ENCODE data around the gene CALML5.

CALML5 gene

GRCh38 chr10:5467634-5468255 is 31.6 kb downstream of the CALML5 start (continued):
- no peak for TF ChIP-seq ZNF48 (tag by site-specific recombination; IDR thresholded peaks at IDR 0.05)
- TF ChIP-seq ZNF221 (tag by site-specific recombination; IDR thresholded peaks at IDR 0.05; ENCODE audit: borderline replicate concordance): no peak
- no peak for TF ChIP-seq ZFP69B (tag by site-specific recombination; IDR thresholded peaks at IDR 0.05)
- TF ChIP-seq ZNF707 (tag by site-specific recombination; IDR thresholded peaks at IDR 0.05): no peak
- TF ChIP-seq ZBTB49 (tag by site-specific recombination; IDR thresholded peaks at IDR 0.05; ENCODE audit: low read depth): no peak
- no peak for TF ChIP-seq ZNF169 (tag by site-specific recombination; IDR thresholded peaks at IDR 0.05)
- no peak for TF ChIP-seq FEZF1 (tag by site-specific recombination; IDR thresholded peaks at IDR 0.05)
- no peak for TF ChIP-seq ZNF585B (tag by site-specific recombination; IDR thresholded peaks at IDR 0.05)

- CTCF ChIA-PET: interaction anchor here (0.6 to 0.9 kb wide), 3 partner anchors 25 to 156 kb away, joined by 3 to 5 read pairs (median 4); no protein-coding TSS in a partner anchor
- TF ChIP-seq ZBTB17 (tag by site-specific recombination; IDR thresholded peaks at IDR 0.05): no peak
- no peak for TF ChIP-seq ZNF548 (tag by site-specific recombination; IDR thresholded peaks at IDR 0.05)
- no peak for TF ChIP-seq ZNF561 (tag by site-specific recombination; IDR thresholded peaks at IDR 0.05; ENCODE audit: borderline replicate concordance)
- no peak for TF ChIP-seq ZNF362 (tag by site-specific recombination; IDR thresholded peaks at IDR 0.05)
- no peak for TF ChIP-seq ZNF121 (tag by site-specific recombination; IDR thresholded peaks at IDR 0.05)
- TF ChIP-seq ZBTB44 (tag by site-specific recombination; IDR thresholded peaks at IDR 0.05): no peak
- TF ChIP-seq ZNF311 (tag by site-specific recombination; IDR thresholded peaks at IDR 0.05; ENCODE audit: borderline replicate concordance): no peak
- TF ChIP-seq ZNF785 (tag by site-specific recombination; IDR thresholded peaks at IDR 0.05): no peak
- no peak for TF ChIP-seq ZNF280D (tag by site-specific recombination; IDR thresholded peaks at IDR 0.05)
- no peak for TF ChIP-seq ZNF555 (tag by site-specific recombination; conservative IDR thresholded peaks at IDR 0.05)
- no peak for TF ChIP-seq ZNF449 (tag by site-specific recombination; IDR thresholded peaks at IDR 0.05)
- TF ChIP-seq YY2 (tag by site-specific recombination; IDR thresholded peaks at IDR 0.05): no peak
- TF ChIP-seq ZNF280C (tag by site-specific recombination; IDR thresholded peaks at IDR 0.05): no peak
- no peak for TF ChIP-seq GLIS1 (tag by site-specific recombination; IDR thresholded peaks at IDR 0.05)
- TF ChIP-seq ZNF670 (tag by site-specific recombination; IDR thresholded peaks at IDR 0.05; ENCODE audit: low read depth): no peak
Measured at GRCh38 chr10:5467207-5467535, 32.2 kb downstream of the CALML5 start.

More at GRCh38 chr10:5467207-5467535, 32.2 kb downstream of the CALML5 start:
- POLR2A ChIA-PET: interaction anchor here (1.2 to 1.4 kb wide), 3 partner anchors 21 to 87 kb away, joined by 4 to 7 read pairs (median 6); no protein-coding TSS in a partner anchor
- Histone ChIP-seq H3K27ac (ENCODE audit: extremely low read depth, low read depth, low read length) (no peak overlapping the region; the same call in 1 of the 2 replicates), H3K36me3 (ENCODE audit: control insufficient read depth in 2 of 2, insufficient read depth in 1 of 2, low read length in 2 of 2) (no peaks in the 10 kb centered on the region), H3K9me3 (ENCODE audit: control insufficient read depth, insufficient read depth, low read depth, low read length) (no peaks in the 10 kb centered on the region), H3K4me3 (ENCODE audit: low read depth, low read length) (no peak overlapping the region), H3K4me1 (ENCODE audit: control insufficient read depth, insufficient read depth, low read length) (no peaks in the 10 kb centered on the region)
